Activated T-cell treated with anti-CD3 and anti-CD28 coated beads, Interleukin-2, amount 50 U/mL, for 48 hours (primary cell): ENCODE results near the gene NAA20.

Source experiments
- DNase-seq, 2 experiments: peaks; one replicate each; pipeline ENCODE4 v3.0.0-alpha.2; 2020

NAA20 gene

GRCh38 chr20:20021835-20022234 is 4.7 kb downstream of the NAA20 start:
- DNase-seq: no peak

GRCh38 chr20:20022498-20022897 is 5.3 kb downstream of the NAA20 start:
- DNase-seq: no peak

DNA sequence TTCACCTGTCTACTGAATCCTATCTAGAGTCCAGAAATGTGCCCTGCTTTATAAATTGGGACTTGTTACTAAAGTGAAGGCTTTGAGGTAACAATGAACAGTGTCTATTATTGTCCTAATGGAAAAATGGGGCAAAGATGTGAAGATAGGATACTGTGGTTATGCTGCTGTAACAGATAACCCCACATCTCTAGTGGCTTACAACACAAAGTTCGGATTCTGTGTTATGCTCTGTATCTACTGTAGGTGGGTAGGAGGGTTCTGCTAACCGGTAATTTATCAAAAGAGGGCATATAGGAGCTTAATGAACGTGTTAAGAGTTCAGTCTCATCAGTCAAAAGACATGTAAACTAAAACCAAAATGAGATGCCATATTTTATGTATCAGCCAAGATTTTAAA is 6.2 kb downstream of the NAA20 start:
- no peak for DNase-seq

DNA sequence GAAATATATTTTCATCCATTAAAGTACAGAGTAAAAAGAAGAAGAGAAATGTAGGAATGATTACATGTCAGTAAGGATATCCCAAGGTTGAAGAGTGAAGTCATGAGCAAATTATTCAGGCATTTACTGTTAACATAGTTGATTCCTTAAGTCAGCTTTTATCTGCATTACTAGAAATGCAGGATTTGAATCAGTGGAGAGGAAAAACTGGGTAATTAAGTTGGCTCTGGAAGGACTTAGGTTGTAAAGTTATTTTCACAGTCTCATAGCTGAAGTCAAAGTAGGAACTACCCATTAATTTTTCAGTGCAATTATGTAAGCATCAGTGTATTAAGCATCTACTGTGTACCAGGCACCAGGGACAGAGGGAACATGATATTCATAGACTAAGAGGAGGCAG is 7.8 kb downstream of the NAA20 start:
- no peak for DNase-seq

GRCh38 chr20:20027284-20027683 is 10.1 kb downstream of the NAA20 start:
- DNase-seq: no peak

- DNase-seq: no peak
Measured at GRCh38 chr20:20031790-20032189, 14.6 kb downstream of the NAA20 start.

DNA sequence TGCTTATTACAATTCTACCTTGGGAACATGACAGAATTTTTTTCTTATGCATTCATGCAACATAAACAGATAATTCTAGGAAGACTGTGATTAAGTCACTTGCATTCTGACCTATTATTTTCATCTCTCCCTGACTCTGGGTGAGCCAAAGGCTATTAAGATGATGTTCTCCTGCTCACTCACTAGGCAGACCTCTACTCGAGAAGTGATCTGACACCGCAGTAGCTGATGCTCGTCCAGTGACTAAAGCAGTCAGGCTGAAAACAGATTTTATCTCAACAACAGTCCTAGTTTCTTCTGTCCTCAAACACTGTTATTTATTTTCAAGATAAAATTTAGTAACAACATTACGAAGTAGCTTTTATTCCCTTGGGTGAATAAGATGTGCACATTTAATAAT is 17.3 kb downstream of the NAA20 start:
- DNase-seq: no peak

- DNase-seq: no peak
Measured at GRCh38 chr20:20036756-20037155, 19.6 kb downstream of the NAA20 start.

- no peak for DNase-seq
Measured at GRCh38 chr20:20037960-20038359, 20.8 kb downstream of the NAA20 start.

DNA sequence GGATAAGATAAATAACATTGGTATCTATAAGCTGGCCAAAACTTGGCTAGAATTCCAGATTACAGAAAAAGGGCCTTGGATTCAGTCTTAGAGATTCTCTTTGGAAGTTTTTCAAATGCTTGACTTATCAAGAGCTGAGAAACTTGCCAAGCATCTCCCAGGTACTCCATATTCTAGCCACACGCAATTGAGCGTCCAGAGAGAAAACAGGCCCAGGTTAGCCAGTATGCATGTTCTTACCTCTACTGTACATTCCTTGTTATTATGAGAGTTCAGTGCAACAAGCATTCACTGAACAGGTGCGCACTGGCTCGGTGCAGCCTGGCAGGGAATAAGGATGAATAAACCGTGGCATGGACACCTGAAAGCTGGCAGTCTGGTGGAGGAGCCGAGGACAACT is 21.4 kb downstream of the NAA20 start:
- DNase-seq: no peak

GRCh38 chr20:20039752-20040387 is 22.7 kb downstream of the NAA20 start:
- no peak for DNase-seq

- no peak for DNase-seq
Measured at GRCh38 chr20:20051767-20052073, 34.6 kb downstream of the NAA20 start.

DNA sequence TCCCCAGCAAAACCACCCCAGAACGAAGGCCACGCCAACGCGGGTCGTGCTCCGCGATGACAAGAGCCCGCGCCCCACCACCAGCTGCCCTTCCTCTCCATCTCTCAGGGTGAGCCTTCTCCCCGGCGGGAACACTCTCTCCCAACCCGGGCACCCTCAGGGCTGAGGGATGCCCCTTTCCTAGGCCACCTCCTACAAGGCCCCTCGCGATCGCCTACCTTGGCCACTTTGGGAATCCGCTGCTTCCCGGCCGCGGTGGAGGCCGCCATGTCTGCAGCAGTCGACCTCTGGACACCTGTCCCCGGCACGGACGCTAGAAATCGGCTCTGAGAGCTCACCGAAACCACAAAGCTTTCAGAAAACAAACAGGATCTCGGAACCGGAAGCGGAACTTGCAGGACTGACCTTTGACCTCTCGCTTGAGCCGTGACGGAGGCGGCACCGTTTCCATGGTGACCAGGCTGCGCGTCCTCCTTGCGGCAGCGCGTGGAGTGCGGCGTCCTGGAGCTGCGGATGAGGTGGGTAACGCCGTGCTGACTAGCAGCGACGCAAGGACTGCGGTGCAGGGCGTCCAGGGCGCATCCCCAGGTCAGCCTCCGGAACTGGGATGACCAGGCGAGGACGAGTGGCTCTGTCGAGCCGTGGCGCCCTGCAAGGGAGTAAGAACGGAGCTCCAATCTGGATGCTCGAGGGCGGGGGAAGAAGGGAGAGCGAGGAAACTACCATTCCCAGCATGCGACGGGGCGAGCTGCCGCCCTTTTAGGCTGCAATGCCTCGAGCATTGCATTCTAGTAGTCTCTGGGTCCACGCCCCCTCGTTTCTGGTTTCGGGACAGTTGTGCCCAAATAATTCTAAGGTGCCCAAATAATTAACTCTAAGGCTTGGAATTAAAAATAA is 35.2 kb downstream of the NAA20 start, which contains the start of the genes CFAP61 and CRNKL1:
CFAP61 (plus strand) TSS at position 459 of the 897 bp plus-strand sequence. CDS start 4,122 bp downstream, outside the sequence.
CRNKL1 (minus strand) TSS at position 393 of the 897 bp plus-strand sequence; CDS start at position 269, 124 bp downstream.
- DNase-seq: peak; percentile 95 to 97

GRCh38 chr20:20060234-20060998 is 43.3 kb downstream of the NAA20 start:
- no peak for DNase-seq

DNA sequence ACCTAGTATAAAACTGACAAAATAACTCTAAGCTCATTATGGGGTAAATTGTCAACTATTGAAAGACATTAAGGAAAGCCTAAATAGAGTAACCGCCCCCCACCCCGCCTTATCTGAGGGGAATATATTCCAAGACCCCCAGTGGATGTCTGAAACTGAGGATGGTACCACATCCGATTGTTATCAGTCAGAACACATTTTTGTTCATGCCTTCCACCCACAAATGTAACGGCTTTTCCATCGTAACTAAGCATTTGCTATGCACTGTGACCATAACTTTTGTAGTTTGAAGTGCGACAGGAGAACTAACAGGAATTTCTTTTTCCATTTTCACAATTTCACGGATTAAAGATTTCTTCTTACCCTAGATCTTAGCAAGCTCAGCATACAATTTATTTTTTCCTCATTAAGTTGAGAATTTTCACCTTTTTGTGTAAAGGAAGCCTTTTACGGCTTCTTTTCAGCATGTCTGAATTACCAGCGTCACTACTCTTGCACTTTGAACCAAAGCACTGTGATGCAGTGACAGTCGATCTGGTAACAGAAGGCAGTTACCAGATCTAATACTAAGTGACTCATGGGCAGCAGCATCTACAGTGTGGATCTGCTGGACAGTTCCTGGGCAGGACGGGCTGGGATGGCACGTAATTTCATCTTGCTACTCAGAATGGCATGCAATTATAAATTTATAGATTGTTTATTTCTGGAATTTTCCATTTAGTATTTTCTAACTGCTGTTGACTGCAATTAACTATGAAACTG is 47.0 kb downstream of the NAA20 start:
- DNase-seq: no peak

DNA sequence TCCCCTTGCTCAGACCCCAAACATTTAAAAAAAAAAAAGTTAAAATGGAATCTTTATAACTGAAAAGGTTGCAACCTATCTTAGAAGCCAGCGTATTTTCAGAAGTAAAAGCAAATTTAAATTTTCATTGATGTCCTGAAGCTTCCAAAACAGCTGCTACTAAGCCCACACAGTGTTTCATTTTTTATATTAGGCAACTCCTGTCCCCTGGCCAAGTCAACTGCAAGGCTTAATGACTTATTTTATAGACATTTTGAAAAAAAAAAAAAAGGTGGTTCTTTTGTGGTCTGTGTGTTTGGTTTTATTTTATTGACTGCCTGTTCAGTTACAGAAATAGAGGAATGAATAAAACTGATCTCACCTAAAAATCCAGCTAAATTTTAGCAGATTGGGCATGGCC is 48.2 kb downstream of the NAA20 start:
- DNase-seq: no peak

- no peak for DNase-seq
Measured at GRCh38 chr20:20070871-20071726, 53.9 kb downstream of the NAA20 start.

- no peak for DNase-seq
Measured at GRCh38 chr20:20073801-20074371, 56.7 kb downstream of the NAA20 start.

GRCh38 chr20:20075032-20075431 is 57.9 kb downstream of the NAA20 start:
- DNase-seq: no peak

DNA sequence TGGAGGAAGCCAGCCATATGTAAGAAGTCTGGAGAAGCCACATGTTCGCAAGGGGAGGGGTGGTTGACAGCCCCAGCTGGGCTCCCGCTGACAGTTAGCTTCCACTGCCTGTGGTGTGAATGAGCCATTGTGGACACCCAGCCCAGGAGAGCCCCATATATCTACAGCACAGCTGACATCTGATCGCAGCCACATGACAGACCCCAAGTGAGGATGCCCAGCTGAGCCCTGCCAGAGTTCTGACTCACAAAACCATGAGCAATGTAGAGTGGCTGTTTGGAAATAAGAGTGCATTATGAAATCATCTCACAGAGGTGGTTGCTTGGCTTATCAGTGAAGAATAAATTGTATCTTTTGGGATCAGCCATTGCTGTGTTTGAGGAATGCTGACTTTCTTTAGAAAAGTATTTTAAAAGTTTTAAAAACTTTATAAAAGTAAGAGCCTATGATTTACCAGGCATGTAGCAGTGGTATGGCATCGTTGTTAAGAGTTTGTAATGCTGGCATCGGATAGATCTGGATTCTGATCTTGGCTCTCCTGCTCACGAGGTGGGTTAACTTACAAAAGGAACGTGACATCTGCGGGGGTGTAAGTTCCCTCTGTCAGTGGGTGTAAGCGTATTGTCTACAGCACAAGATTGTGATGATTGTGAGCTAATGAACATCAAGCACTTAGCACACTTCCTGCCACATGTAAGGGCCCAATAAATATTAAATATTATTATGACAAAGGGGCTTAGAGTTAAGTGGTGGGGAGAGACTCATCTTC is 59.3 kb downstream of the NAA20 start:
- DNase-seq: no peak

GRCh38 chr20:20078041-20078440 is 60.9 kb downstream of the NAA20 start:
- no peak for DNase-seq
